Neutrophil (primary cell): Measurements from ENCODE around the gene PPARA.

Source experiments
- H3K27ac ChIP-seq: fragments of 200-600 bp; sonication (generic); 2 replicates; pipeline ENCODE4 v1.5.1; 2016; ENCODE audit warnings: mild to moderate bottlenecking, moderate library complexity
- H3K27me3 ChIP-seq: fragments of 200-600 bp; sonication (generic); 2 replicates; pipeline ENCODE4 v1.6.0; 2016; ENCODE audit warnings: mild to moderate bottlenecking
- H3K36me3 ChIP-seq: fragments of 200-600 bp; sonication (generic); 2 replicates; pipeline ENCODE4 v1.5.1; 2017
- H3K4me1 ChIP-seq, 2 experiments: fragments of 200-600 bp in 1 of 2; sonication (generic) in 1 of 2; 1 replicate in 1 of 2; 2 replicates in 1 of 2; pipeline versions ENCODE4 v1.5.1 to v1.6.1; 2013 to 2016; ENCODE audit warnings: low read depth in 1 of 2, low read length in 1 of 2, mild to moderate bottlenecking in 1 of 2, moderate library complexity in 1 of 2; ENCODE audit not compliant: control insufficient read depth in 1 of 2, insufficient read depth in 1 of 2
- H3K4me3 ChIP-seq, 2 experiments: fragments of 200-600 bp in 1 of 2; sonication (generic) in 1 of 2; 1 replicate in 1 of 2; 2 replicates in 1 of 2; pipeline ENCODE4 v1.5.1; 2013 to 2016; ENCODE audit warnings: low read depth in 1 of 2, low read length in 1 of 2, mild to moderate bottlenecking in 1 of 2, moderate library complexity in 1 of 2
- H3K9me3 ChIP-seq: fragments of 200-600 bp; sonication (generic); 2 replicates; pipeline ENCODE4 v1.5.1; 2016
- CTCF ChIP-seq: fragments of 200-600 bp; sonication (generic); IDR thresholded peaks from 2 replicates; pipeline ENCODE4 v1.5.1; 2016; ENCODE audit warnings: antibody characterized with exemption

PPARA gene

DNA sequence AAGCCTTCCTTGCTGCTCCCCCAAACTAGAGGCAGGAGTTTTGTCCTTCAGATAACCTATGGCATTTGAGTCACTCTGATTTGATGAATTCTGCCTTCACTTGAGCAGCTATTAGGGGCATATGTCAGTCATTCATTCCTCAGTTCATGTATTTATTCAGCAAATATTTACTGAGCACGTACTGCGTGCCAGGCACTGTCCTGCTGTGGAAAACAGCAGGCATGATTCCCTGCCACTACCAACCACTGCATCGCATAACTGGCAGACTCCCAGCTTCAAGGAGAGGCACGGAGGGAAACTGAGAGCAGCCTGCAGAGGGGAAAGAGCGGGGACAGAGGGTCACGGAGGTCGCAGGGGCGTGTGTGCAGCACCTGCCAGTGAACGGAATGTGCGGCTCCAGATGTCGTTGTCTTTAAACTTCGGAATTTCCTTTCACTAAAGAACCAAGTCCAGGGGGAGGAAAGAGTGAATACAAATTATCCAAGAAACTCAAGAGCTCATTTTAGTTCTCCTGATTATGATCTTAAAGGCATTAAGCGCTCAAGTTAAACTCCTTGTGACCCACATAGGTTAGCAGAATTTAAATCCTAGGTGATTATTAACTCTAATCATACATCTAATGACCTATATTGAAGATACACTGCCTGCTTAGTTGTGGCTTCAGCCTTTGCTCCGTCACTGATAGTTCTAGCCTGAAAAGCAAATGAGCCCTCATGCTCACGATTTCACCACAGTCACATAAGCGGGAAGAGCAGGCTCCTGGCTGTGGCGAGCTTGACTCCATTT, 12.6 kb downstream of the PPARA start:
- Histone ChIP-seq H3K27me3 (no peaks in the 10 kb centered on the region), H3K36me3 (peaks cover 3% of the 10 kb centered on the region), H3K27ac (no peak overlapping the region), H3K4me1 (no peaks in the 10 kb centered on the region), H3K9me3 (no peaks in the 10 kb centered on the region), H3K4me3 (no peak overlapping the region)
- no peak for TF ChIP-seq CTCF

GRCh38 chr22:46163557-46163888, 13.2 kb downstream of the PPARA start:
- Histone ChIP-seq H3K9me3 (no peaks in the 10 kb centered on the region), H3K27me3 (no peaks in the 10 kb centered on the region), H3K36me3 (peaks cover 3% of the 10 kb centered on the region), H3K27ac (no peak overlapping the region), H3K4me1 (no peaks in the 10 kb centered on the region), H3K4me3 (no peak overlapping the region)
- no peak for TF ChIP-seq CTCF

GRCh38 chr22:46165977-46166376, 15.7 kb downstream of the PPARA start:
- Histone ChIP-seq H3K27me3 (no peaks in the 10 kb centered on the region), H3K36me3 (no peaks in the 10 kb centered on the region), H3K4me1 (no peaks in the 10 kb centered on the region), H3K4me3 (no peak overlapping the region), H3K9me3 (no peaks in the 10 kb centered on the region), H3K27ac (no peak overlapping the region)
- no peak for TF ChIP-seq CTCF

- Histone ChIP-seq H3K27ac (no peak overlapping the region), H3K9me3 (no peaks in the 10 kb centered on the region), H3K4me1 (no peaks in the 10 kb centered on the region), H3K4me3 (no peak overlapping the region), H3K36me3 (no peaks in the 10 kb centered on the region), H3K27me3 (no peaks in the 10 kb centered on the region)
- no peak for TF ChIP-seq CTCF
Measured at GRCh38 chr22:46169628-46170027, 19.3 kb downstream of the PPARA start.

DNA sequence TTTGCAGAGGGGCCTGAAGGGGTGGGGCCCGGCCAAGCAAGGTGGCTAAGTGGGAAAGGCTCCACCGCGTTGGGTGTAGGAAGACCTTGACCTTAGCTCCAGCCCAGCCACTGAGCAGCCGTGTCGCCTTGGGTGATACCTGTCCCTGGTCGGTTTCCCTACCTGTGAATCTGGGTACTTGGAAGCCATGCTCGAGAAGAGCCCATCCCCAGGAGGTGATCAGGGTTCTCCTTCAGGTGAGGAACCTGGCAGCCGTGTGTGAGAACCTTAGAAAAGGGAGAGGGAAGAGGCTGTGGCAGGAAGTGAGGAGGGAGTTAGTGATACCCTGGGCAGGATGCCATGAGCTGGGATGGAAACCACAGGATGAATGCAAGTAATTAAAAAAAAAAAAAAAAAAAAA, 21.6 kb downstream of the PPARA start:
- H3K27me3 ChIP-seq, result no peaks in the 10 kb centered on the region
- H3K4me3 ChIP-seq, result no peak overlapping the region
- no peaks in the 10 kb centered on the region for H3K9me3 ChIP-seq
- no peaks in the 10 kb centered on the region for H3K36me3 ChIP-seq
- no peaks in the 10 kb centered on the region for H3K4me1 ChIP-seq
- H3K27ac ChIP-seq, result no peak overlapping the region
- TF ChIP-seq CTCF, result no peak
